HL-60 (cell line): ENCODE measurements around the gene SLC43A2.

ENCODE experiments used
- DNase-seq, 2 experiments: peaks; one replicate each; pipeline ENCODE4 v3.0.0-alpha.2; 2010 to 2020; ENCODE audit warnings: low read depth in 1 of 2, low spot score in 1 of 2
- H3K27ac ChIP-seq: fragments of 250-450 bp; sonication (Bioruptor Pico); replicated peaks from 2 replicates; pipeline ENCODE4 v1.5.1; 2020; ENCODE audit warnings: mild to moderate bottlenecking, moderate library complexity
- H3K27me3 ChIP-seq: fragments of 250-450 bp; sonication (Bioruptor Pico); 2 replicates; pipeline ENCODE4 v1.5.1; 2021; ENCODE audit warnings: mild to moderate bottlenecking, moderate library complexity; ENCODE audit not compliant: insufficient read depth, poor library complexity, severe bottlenecking
- H3K4me3 ChIP-seq: replicated peaks from 2 replicates; pipeline ENCODE4 v1.5.1; 2011; ENCODE audit warnings: mild to moderate bottlenecking, control low read depth, low read length; ENCODE audit not compliant: insufficient read depth
- GABPA ChIP-seq: IDR thresholded peaks from 2 replicates; pipeline ENCODE4 v1.6.1; 2012; ENCODE audit warnings: low read depth
- POLR2AphosphoS5 ChIP-seq: IDR thresholded peaks from 2 replicates; pipeline ENCODE4 v1.6.1; 2012; ENCODE audit warnings: low read depth
- SPI1 ChIP-seq: IDR thresholded peaks from 2 replicates; pipeline ENCODE4 v1.6.1; 2012; ENCODE audit warnings: low read depth, mild to moderate bottlenecking, borderline replicate concordance
- TF ChIP-seq, protein P1 (sequence below): IDR thresholded peaks from 2 replicates; pipeline ENCODE4 v1.6.1; 2012; ENCODE audit warnings: low read depth; ENCODE audit not compliant: insufficient replicate concordance
- TF ChIP-seq, protein P2 (sequence below): IDR thresholded peaks from one replicate; pipeline ENCODE4 v1.5.1; 2011; ENCODE audit warnings: low read length, control low read depth, inconsistent platforms; ENCODE audit not compliant: insufficient read depth

The SLC43A2 gene

DNA sequence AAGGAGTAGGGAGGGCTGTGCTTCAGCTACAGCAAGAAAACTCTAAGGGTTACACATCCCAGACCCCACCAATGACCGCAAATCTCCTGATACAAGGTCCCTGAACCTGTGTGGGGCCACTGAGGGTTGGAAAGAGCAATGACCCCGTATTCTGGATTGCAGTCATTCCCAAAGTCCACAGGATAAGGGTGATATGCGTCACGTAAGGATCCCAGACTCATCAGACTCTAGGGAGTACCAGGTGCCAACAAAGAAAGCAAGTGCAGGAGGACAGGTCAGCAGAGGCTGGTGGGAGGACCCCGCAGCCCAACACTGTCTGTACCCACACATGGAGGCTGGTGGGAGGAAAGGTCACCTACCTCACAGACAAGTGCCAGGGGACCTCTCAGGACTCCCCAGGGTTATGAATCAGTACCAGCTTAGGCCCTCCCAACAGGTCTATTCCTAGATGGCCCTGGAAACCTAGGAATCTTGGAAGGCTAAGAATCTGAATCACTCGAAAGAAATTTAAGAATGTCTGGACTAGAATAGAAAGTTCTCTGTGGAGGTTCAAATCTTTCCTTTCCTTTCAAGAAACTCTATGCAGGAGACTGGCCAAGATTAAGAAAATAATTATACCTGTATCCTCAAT, 82.2 kb downstream of the SLC43A2 start:
- no peak for DNase-seq
- Histone ChIP-seq H3K27ac (no peak overlapping the region), H3K27me3 (no peaks in the 10 kb centered on the region), H3K4me3 (no peak overlapping the region)
- TF ChIP-seq, protein P1, sequence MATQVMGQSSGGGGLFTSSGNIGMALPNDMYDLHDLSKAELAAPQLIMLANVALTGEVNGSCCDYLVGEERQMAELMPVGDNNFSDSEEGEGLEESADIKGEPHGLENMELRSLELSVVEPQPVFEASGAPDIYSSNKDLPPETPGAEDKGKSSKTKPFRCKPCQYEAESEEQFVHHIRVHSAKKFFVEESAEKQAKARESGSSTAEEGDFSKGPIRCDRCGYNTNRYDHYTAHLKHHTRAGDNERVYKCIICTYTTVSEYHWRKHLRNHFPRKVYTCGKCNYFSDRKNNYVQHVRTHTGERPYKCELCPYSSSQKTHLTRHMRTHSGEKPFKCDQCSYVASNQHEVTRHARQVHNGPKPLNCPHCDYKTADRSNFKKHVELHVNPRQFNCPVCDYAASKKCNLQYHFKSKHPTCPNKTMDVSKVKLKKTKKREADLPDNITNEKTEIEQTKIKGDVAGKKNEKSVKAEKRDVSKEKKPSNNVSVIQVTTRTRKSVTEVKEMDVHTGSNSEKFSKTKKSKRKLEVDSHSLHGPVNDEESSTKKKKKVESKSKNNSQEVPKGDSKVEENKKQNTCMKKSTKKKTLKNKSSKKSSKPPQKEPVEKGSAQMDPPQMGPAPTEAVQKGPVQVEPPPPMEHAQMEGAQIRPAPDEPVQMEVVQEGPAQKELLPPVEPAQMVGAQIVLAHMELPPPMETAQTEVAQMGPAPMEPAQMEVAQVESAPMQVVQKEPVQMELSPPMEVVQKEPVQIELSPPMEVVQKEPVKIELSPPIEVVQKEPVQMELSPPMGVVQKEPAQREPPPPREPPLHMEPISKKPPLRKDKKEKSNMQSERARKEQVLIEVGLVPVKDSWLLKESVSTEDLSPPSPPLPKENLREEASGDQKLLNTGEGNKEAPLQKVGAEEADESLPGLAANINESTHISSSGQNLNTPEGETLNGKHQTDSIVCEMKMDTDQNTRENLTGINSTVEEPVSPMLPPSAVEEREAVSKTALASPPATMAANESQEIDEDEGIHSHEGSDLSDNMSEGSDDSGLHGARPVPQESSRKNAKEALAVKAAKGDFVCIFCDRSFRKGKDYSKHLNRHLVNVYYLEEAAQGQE, result no peak
- TF ChIP-seq, protein P2, sequence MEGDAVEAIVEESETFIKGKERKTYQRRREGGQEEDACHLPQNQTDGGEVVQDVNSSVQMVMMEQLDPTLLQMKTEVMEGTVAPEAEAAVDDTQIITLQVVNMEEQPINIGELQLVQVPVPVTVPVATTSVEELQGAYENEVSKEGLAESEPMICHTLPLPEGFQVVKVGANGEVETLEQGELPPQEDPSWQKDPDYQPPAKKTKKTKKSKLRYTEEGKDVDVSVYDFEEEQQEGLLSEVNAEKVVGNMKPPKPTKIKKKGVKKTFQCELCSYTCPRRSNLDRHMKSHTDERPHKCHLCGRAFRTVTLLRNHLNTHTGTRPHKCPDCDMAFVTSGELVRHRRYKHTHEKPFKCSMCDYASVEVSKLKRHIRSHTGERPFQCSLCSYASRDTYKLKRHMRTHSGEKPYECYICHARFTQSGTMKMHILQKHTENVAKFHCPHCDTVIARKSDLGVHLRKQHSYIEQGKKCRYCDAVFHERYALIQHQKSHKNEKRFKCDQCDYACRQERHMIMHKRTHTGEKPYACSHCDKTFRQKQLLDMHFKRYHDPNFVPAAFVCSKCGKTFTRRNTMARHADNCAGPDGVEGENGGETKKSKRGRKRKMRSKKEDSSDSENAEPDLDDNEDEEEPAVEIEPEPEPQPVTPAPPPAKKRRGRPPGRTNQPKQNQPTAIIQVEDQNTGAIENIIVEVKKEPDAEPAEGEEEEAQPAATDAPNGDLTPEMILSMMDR, result no peak
- no peak for TF ChIP-seq POLR2AphosphoS5
- TF ChIP-seq GABPA, result no peak
- TF ChIP-seq SPI1, result no peak

DNA sequence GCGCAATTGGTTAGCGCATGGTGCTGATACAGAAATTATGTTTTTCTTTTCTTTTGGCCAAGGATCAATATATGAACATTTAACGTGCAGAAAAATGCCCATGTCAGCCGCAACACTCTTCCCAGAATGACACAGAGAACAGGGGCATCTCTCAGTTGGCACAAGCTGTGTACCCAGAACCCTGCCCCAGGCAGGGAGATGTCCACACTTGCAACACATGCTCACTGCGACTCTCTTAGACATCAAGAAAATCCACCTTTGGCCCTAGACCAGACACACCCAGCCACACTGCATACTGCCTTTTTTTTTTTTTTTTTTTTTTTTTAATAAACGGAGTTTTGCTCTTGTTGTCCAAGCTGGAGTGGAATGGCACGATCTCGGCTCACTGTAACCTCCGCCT, 83.0 kb downstream of the SLC43A2 start:
- Histone ChIP-seq H3K4me3 (no peak overlapping the region), H3K27ac (no peak overlapping the region), H3K27me3 (no peaks in the 10 kb centered on the region)
- no peak for DNase-seq
- TF ChIP-seq SPI1 (no peak), POLR2AphosphoS5 (no peak), GABPA (no peak)
- TF ChIP-seq, protein P2, result no peak
- TF ChIP-seq, protein P1, result no peak

DNA sequence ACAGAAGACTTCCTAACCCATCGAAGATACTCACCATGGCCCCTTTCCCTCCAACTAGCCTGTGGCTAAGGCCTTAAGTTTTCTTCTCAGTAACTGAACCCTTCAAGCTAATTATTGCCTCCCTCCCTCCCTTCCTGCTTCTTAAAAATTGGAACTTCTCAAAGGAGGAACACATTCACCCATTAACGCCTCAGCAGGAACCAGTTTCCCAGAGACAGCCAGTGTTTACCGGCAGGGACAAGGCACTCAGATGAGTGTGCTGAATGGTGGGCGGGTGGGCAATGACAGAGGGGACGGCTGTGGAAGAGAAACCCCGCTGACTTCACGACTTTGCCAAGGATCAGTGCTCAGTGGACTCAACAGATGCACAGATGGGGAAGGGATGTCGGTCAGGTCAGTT, 86.3 kb downstream of the SLC43A2 start:
- DNase-seq, result no peak
- Histone ChIP-seq H3K27me3 (no peaks in the 10 kb centered on the region), H3K27ac (no peak overlapping the region), H3K4me3 (no peak overlapping the region)
- no peak for TF ChIP-seq POLR2AphosphoS5
- TF ChIP-seq, protein P2, result no peak
- no peak for TF ChIP-seq SPI1
- TF ChIP-seq, protein P1, result no peak
- TF ChIP-seq GABPA, result no peak
